OCI-LY3 (cell line): ENCODE data around the gene MYZAP.
A peak's percentile ranks its signal among the peaks of the same experiment; 100 is the strongest.

ENCODE experiments used
- H2AFZ ChIP-seq: fragments of 200-600, 300-600 bp; shearing (Covaris generic); 2 replicates; pipeline ENCODE4 v1.6.0; 2014; ENCODE audit warnings: antibody characterized with exemption, low read depth, low read length
- H3K27ac ChIP-seq: fragments of 200-600, 300-600 bp; sonication (generic); 2 replicates; pipeline ENCODE4 v1.5.1; 2014; ENCODE audit warnings: mild to moderate bottlenecking, low read length, moderate library complexity, mixed read lengths
- H3K27me3 ChIP-seq: fragments of 200-600, 300-600 bp; sonication (generic); 2 replicates; pipeline ENCODE4 v1.6.1; 2014; ENCODE audit warnings: low read depth, low read length, mixed read lengths
- H3K36me3 ChIP-seq: fragments of 200-600, 300-600 bp; sonication (generic); replicated peaks from 2 replicates; pipeline ENCODE3; 2014; ENCODE audit warnings: low read depth, low read length, mixed read lengths
- H3K4me1 ChIP-seq: fragments of 300-600, 200-600 bp; sonication (generic); 2 replicates; pipeline ENCODE4 v1.6.1; 2014; ENCODE audit warnings: low read length, mixed read lengths
- H3K4me2 ChIP-seq: fragments of 200-600, 300-600 bp; sonication (generic); 2 replicates; pipeline ENCODE4 v1.6.1; 2014; ENCODE audit warnings: low read length, mixed read lengths
- H3K4me3 ChIP-seq: fragments of 300-600, 200-600 bp; sonication (generic); 2 replicates; pipeline ENCODE4 v1.5.1; 2014; ENCODE audit warnings: antibody characterized with exemption, mild to moderate bottlenecking, low read length, moderate library complexity
- H3K79me2 ChIP-seq: fragments of 300-600, 200-600 bp; shearing (Covaris generic); 2 replicates; pipeline ENCODE4 v1.6.1; 2014; ENCODE audit warnings: mild to moderate bottlenecking, low read length, mixed read lengths
- H3K9ac ChIP-seq: fragments of 300-600, 200-600 bp; shearing (Covaris generic); 2 replicates; pipeline ENCODE4 v1.6.0; 2014; ENCODE audit warnings: mild to moderate bottlenecking, low read length, moderate library complexity
- H3K9me3 ChIP-seq: fragments of 200-600, 300-600 bp; shearing (Covaris generic); 2 replicates; pipeline ENCODE4 v1.6.1; 2014; ENCODE audit warnings: low read length, mixed read lengths; ENCODE audit not compliant: insufficient read depth
- H4K20me1 ChIP-seq: fragments of 200-600, 300-600 bp; sonication (generic); 2 replicates; pipeline ENCODE4 v1.6.1; 2016; ENCODE audit warnings: low read length, mixed read lengths; ENCODE audit not compliant: insufficient read depth
- CTCF ChIP-seq: fragments of 200-600, 300-600 bp; sonication (generic); IDR thresholded peaks from 2 replicates; pipeline ENCODE4 v1.5.1; 2014; ENCODE audit warnings: antibody characterized with exemption, low read length, low read depth
- EZH2phosphoT487 ChIP-seq: fragments of 200-600 bp; shearing (Covaris generic); IDR thresholded peaks from 2 replicates; pipeline ENCODE4 v1.6.1; 2018; ENCODE audit warnings: antibody characterized with exemption, mixed run types, low read depth

MYZAP gene

GRCh38 chr15:57567891-57568290 is 23.8 kb upstream of the MYZAP start:
- Histone ChIP-seq H3K4me1 (peaks cover 49% of the 10 kb centered on the region), H3K36me3 (no peaks in the 10 kb centered on the region), H3K27me3 (no peaks in the 10 kb centered on the region), H3K9me3 (no peaks in the 10 kb centered on the region), H3K79me2 (no peaks in the 10 kb centered on the region), H2AFZ (no peak overlapping the region), H3K27ac (no peak overlapping the region), H4K20me1 (no peaks in the 10 kb centered on the region), H3K4me3 (no peak overlapping the region), H3K4me2 (peak overlapping the region; percentile 31), H3K9ac (no peak overlapping the region)
- no peak for TF ChIP-seq CTCF
- no peak for TF ChIP-seq EZH2phosphoT487

GRCh38 chr15:57568299-57568698 is 23.4 kb upstream of the MYZAP start:
- Histone ChIP-seq H3K27ac (no peak overlapping the region), H4K20me1 (no peaks in the 10 kb centered on the region), H3K9ac (no peak overlapping the region), H3K9me3 (no peaks in the 10 kb centered on the region), H3K4me1 (peaks cover 45% of the 10 kb centered on the region), H3K4me2 (peak overlapping the region; percentile 31), H3K27me3 (no peaks in the 10 kb centered on the region), H3K4me3 (no peak overlapping the region), H3K79me2 (no peaks in the 10 kb centered on the region), H2AFZ (no peak overlapping the region), H3K36me3 (no peaks in the 10 kb centered on the region)
- TF ChIP-seq EZH2phosphoT487 (no peak), CTCF (no peak)

- Histone ChIP-seq H2AFZ (no peak overlapping the region), H3K9me3 (no peaks in the 10 kb centered on the region), H3K27me3 (no peaks in the 10 kb centered on the region), H3K36me3 (no peaks in the 10 kb centered on the region), H3K4me3 (no peak overlapping the region), H3K4me1 (peaks cover 35% of the 10 kb centered on the region), H4K20me1 (no peaks in the 10 kb centered on the region), H3K4me2 (0 out of 2 replicates have a peak overlapping the region, but pooled peaks have one; percentile 2), H3K9ac (no peak overlapping the region), H3K27ac (no peak overlapping the region), H3K79me2 (no peaks in the 10 kb centered on the region)
- TF ChIP-seq CTCF (no peak), EZH2phosphoT487 (no peak)
Measured at GRCh38 chr15:57570340-57570739, 21.4 kb upstream of the MYZAP start.

GRCh38 chr15:57570994-57571393 is 20.7 kb upstream of the MYZAP start:
- TF ChIP-seq CTCF (no peak), EZH2phosphoT487 (no peak)
- Histone ChIP-seq H3K27ac (no peak overlapping the region), H3K4me2 (no peak overlapping the region), H3K4me1 (peaks cover 31% of the 10 kb centered on the region), H3K27me3 (no peaks in the 10 kb centered on the region), H3K9me3 (no peaks in the 10 kb centered on the region), H3K9ac (no peak overlapping the region), H3K36me3 (no peaks in the 10 kb centered on the region), H3K79me2 (no peaks in the 10 kb centered on the region), H4K20me1 (no peaks in the 10 kb centered on the region), H3K4me3 (no peak overlapping the region), H2AFZ (no peak overlapping the region)
